Stimulated activated naive CD8-positive, alpha-beta T cell treated with anti-CD3 and anti-CD28 coated beads, Interleukin-15, Interleukin-2, amounts not matched to agents 100 U/mL and 50 U/mL, for 24 hours (primary cell): Measurements from ENCODE around the gene IGFLR1.

Experiments used
- ATAC-seq: fragments of 150-1000 bp; cut with Tn5 transposase; one replicate; pipeline ENCODE4 v1.10.0; 2021
- DNase-seq: peaks from one replicate; pipeline ENCODE4 v3.0.0; 2021

Gene IGFLR1

DNA sequence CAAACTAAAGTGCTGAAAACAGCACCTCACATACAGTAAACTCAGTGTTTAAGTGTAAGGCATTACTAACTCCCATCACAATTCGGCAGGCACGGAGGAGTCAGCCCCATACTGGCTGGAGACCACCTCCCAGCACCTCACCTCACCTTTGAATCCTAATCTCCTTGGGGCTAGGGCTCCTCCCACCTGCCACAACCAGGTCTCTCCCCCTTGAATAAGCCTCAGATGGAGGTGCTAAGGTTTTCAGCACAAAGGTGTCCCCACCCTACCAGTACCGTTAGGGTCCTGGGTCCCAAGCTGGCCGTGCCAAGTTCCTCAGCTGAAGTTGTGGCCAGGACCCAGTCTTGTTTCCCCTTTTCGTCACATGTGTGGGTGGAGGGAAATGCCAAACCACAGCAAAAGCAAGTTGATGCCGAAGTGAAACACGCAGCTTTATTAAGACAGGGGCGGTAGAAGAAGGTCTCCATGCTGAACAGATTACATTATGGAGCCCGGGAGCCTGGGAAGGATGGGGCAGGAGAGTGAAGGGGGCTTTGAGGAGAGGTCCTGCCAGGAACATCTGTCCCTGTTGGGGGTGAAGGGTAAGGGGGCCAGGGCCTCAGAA is at the start of gene IGFLR1:
Gene IGFLR1 (minus strand): TSS at position 332 of the 604 bp plus-strand sequence. CDS start 1,272 bp downstream, outside the sequence.
- peak; percentile 3 for ATAC-seq
- peak; percentile 86 for DNase-seq

- ATAC-seq (no peak), DNase-seq (no peak)
Observed at GRCh38 chr19:35791814-35792279, 49.6 kb upstream of the IGFLR1 start.

DNA sequence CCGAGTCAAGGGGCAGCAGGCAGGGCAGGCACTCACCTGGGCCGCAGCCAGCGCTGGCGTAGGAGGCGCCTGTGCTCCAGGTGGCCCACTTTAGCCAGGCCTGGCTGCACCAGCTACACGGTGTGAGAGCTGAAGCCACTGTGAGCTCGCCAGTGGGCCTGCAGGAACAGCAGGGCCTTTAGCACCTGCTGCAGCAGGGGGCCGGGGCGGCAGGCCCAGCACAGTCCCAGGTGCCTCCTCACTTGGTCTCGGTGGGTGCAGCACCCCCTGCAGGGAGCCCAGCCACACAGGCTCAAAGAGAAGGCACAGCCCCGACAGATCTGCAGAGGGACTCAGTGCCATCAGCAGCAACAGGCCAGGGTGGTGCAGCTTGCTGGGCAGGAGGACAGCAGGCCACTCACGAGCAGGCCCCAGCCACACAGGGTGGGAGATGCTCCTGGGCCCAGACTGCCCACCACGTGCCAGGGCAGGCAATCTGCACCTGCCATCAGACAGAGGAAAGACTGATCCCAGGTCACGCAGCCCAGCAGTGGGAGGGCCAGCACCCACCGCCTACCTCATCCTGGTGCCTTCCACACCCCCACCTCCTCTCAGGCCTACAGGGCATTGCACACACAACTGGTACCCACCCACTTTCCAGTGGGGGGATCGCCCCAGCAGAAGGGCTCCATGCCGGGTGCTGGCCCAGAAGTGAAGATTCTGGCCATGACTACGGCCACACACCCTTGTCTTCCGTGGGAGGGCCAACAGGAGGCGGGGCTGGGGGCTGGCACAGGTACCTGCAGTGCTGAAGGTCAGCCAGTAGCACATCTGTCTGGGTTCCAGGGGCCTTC is 48.9 kb upstream of the IGFLR1 start:
- DNase-seq (peak; percentile 24), ATAC-seq (no peak)

- DNase-seq (no peak), ATAC-seq (no peak)
Observed at GRCh38 chr19:35789978-35790944, 48.0 kb upstream of the IGFLR1 start.

DNA sequence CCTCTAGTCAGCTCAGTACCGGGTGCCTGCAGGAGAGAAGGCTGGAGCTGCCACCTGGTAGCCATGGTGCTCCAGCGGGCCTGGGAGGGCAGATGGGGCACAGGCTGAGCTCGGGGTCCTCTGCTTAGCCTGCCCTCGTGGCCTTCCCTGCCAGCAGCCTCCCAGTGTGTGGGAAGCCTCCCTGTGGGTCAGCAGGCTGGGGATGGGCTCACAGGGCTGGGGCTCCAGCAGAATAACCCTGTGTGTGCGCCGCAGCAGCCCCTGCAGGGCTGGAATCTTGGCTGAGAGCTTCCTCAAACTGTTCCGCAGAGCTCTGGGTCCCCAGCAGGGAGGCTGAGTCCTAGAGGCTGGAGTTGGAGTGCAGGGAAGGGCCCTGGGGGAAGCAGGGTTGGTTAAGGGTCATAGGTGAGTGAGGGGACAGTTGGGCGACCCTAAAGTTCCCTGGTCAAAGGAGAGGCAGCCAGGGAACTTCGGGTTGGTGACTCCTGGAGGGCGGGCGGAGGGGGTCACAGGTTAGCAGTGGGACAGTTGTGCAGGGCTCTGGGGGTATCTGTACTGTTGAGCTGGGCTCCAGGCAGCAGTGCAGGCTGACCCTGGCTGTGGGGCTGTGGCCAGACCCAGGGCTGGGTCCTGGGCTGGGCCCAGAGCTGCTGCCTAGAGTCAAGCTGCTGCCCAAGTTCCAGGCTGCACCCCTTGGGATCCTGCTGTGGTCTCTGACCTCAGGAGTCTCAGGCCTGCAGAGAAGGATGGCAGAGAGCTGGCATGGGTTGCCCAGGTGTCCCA is 47.1 kb upstream of the IGFLR1 start:
- no peak for ATAC-seq

GRCh38 chr19:35788205-35788960 is 46.1 kb upstream of the IGFLR1 start:
- no peak for DNase-seq
- ATAC-seq = no peak

More for the DNA sequence above, 47.1 kb upstream of the IGFLR1 start:
- DNase-seq = no peak

- no peak for DNase-seq
- no peak for ATAC-seq
Observed at GRCh38 chr19:35787227-35787799, 45.1 kb upstream of the IGFLR1 start.

- DNase-seq (no peak), ATAC-seq (no peak)
Observed at GRCh38 chr19:35786299-35787160, 44.3 kb upstream of the IGFLR1 start.

DNA sequence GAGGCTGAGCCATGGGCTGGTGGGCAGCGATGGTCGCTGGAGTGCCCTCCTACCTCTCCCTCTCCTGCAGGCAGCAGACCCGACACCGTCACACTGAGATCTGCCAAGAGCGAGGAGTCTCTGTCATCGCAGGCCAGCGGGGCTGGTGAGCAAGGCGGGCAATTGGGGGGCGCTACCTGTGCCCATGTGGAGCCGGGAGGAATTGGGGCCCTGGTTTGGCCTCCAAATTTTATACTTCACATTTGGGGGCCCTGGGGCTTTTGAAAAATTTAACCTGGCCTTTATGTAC is 43.0 kb upstream of the IGFLR1 start:
- ATAC-seq = no peak
- DNase-seq = no peak

- ATAC-seq (no peak), DNase-seq (no peak)
Observed at GRCh38 chr19:35784503-35785338, 42.5 kb upstream of the IGFLR1 start.

DNA sequence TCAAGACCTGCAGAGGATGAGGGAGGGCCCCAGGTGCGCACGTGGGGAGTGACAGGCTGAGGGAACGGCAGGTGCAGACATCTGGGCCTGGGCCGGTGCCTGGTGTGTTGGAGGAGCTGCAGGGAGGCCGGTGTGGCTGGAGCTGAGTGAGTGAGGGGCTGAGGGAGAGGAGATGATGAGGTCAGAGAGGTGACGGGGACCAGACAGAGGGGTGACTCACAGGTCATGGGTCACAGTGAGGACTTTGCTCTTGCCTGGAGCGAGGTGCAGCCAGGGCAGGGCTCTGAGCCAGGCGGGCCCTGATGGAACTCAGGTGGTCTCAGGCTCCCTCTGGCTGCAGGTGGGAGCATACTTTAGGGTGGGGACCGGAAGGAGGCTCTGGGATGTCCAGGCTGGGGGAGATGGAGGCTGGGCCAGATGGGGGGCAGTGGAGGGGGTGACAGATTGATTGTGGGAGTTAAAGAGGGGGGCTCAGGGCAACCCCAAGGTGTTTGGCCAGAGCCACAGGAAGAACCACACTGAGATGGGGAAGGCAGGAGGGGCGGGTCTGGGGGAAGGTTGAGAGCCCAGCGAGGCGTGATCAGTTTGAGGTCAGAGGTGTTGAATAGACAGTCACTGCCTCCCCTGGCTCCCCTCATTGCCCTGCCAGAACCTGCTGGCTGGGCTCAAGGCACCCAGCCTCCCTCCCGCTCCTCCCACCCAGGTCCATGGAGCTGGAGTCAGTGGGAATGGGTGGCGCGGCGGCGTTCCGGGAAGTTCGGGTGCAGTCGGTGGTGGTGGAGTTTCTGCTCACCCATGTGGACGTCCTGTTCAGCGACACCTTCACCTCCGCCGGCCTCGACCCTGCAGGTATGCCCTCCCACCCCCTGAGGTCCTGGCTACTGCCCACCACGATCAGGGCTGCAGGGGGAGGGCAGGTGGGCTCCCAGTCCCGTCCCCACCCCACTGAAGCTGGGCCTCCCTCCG is 41.5 kb upstream of the IGFLR1 start:
- DNase-seq = no peak
- ATAC-seq = no peak

- ATAC-seq (no peak), DNase-seq (no peak)
Observed at GRCh38 chr19:35782589-35782988, 40.3 kb upstream of the IGFLR1 start.

DNA sequence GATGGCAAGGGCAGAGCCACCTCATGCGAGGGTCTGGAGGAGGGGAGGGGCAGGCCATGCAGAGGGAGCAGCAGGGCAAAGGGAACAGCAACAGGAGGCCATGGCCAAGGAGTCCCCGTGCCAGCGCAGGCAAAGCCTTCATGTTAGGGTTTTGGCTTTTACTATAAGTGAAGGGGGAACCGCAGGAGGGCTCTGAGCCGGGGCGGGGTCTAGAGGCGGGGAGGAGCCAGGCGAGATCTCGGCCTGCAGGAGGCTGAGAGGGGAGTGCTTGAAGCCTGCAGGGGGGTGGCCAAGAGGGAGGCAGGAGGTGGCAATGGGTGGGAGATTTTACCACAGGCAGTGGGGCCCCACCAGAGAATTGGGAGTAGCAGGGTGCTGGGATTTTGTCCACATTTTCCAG is 39.4 kb upstream of the IGFLR1 start:
- ATAC-seq = no peak

GRCh38 chr19:35780717-35781116 is 38.5 kb upstream of the IGFLR1 start:
- ATAC-seq (no peak), DNase-seq (no peak)

More for the DNA sequence above, 39.4 kb upstream of the IGFLR1 start:
- no peak for DNase-seq

DNA sequence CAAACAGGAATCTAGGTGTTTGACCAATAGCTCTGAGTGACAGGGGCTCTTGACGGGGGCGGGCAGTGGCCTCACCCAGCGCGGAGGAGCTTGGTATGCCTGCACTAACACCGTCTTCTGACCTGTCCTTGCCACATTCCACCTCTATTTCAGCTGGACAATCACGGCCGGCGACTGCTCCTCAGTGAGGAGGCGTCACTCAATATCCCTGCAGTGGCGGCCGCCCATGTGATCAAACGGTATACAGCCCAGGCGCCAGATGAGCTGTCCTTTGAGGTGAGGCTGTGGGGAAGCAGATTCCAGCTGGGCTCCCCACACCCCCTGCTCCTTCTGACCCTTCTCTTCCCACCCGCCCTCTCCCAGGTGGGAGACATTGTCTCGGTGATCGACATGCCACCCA is 37.8 kb upstream of the IGFLR1 start:
- no peak for DNase-seq
- ATAC-seq = no peak

DNA sequence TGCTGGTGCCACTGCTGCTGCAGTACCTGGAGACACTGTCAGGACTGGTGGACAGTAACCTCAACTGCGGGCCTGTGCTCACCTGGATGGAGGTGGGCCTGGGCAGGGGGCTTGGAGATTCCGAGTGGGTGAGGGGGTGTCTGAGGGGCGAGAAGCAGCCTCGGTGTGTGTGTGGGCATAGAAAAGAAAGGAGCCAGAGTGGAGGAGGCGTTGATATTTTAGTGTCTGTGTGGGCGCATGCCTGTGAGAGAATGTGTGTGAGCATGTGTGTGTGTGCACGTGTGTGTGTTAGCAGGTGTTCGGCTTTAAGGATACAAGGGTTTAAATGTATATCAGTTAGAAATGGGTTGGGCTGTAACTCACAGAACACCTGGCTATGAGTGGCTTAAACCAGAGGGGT is 36.8 kb upstream of the IGFLR1 start:
- no peak for DNase-seq
- no peak for ATAC-seq

DNA sequence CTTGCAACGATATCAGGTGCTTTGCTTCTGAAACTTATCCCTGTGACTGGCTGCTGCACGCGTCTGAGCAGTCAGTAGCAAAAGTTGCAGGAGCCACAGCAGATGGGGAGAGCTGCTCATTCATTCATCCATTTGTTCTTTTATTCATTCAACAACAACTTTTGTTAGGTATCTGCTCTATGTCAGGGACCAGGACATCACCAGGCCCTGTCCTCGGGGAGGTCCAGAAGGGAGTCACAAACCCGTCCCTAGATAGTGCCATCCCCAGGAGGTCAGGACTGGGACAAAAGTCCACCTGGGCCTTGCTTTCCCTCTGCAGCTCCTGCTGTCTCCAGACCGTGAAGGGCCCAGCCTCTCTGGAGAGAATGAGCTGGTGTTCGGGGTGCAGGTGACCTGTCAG is 35.7 kb upstream of the IGFLR1 start:
- ATAC-seq (no peak), DNase-seq (no peak)
